Body of pancreas (tissue), 4 donors: ENCODE measurements around the gene KCTD10.

ENCODE experiments used
- CTCF ChIP-seq, 7 experiments: fragments of 450-650 bp in 4 of 7; fragments of 200-600 bp in 3 of 7; sonication (generic) in 3 of 7; IDR thresholded peaks; one replicate each; pipeline ENCODE4 v1.5.1; 2016 to 2019; ENCODE audit warnings: antibody characterized with exemption in 7 of 7
- POLR2A ChIP-seq, 3 donors: fragments of 450-650 bp; IDR thresholded peaks; one replicate each; pipeline ENCODE4 v1.6.1; 2016; ENCODE audit warnings: antibody characterized with exemption in 3 of 3, mild to moderate bottlenecking in 2 of 3

- TF ChIP-seq CTCF (IDR thresholded peaks at IDR 0.05) (no peak), POLR2A (IDR thresholded peaks at IDR 0.05) (no peak)
Measured at GRCh38 chr12:109480356-109480755, 3.3 kb upstream of the KCTD10 start.
